ENCODE results near the gene WASF1. TPM values are rescaled to one million over a fixed set of nuclear protein-coding genes. Genes with fewer than 3 reads are reported as not detected.

The WASF1 gene
- 17.5 TPM for total RNA-seq

GRCh38 chr6:110179406-110180227 is at the start of gene WASF1:
WASF1 (minus strand) TSS chr6:110179670; CDS start chr6:110127601, 52,069 bp downstream.

GRCh38 chr6:110180228-110181008 is 948 bp upstream of the WASF1 start, which contains the start of gene CDC40:
CDC40 (plus strand) TSS chr6:110180427; CDS start chr6:110180445, 18 bp downstream.

Other genes starting within 250 kb of the WASF1 start
- gene GPR6, start 201.4 kb downstream of the WASF1 start, total RNA-seq = not detected
- gene CDC40, start 757 bp upstream of the WASF1 start, total RNA-seq = 18.9 TPM
- gene METTL24, start 178.7 kb upstream of the WASF1 start, total RNA-seq = 24.2 TPM
- 2.7 TPM for gene DDO, start 235.9 kb upstream of the WASF1 start, total RNA-seq

Data from metanephros (tissue), 1 donor.